Esophagus squamous epithelium (tissue), 5 donors: ENCODE results near the gene ITPKB. TPM values are rescaled to one million over a fixed set of nuclear protein-coding genes. Genes with fewer than 3 reads are reported as not detected.

Experiments
- DNase-seq: peaks from one replicate; lab custom pipeline; 2025; lab: John Stamatoyannopoulos, UW
- H3K27ac ChIP-seq, 4 donors: fragments of 200-600 bp; sonication (generic); one replicate each; pipeline ENCODE4 v1.5.1; 2016 to 2019; ENCODE audit warnings: mild to moderate bottlenecking in 1 of 4
- H3K27me3 ChIP-seq, 4 donors: fragments of 200-600 bp; sonication (generic); 1 replicate in 3 of 4; 2 replicates in 1 of 4; pipeline versions ENCODE4 v1.5.1 to v1.6.0; 2017 to 2021; ENCODE audit warnings: antibody characterized with exemption in 1 of 4
- H3K36me3 ChIP-seq, 3 donors: fragments of 200-600 bp; sonication (generic); one replicate each; pipeline ENCODE4 v1.5.1; 2016 to 2019
- H3K4me1 ChIP-seq, 3 donors: fragments of 200-600 bp; sonication (generic); one replicate each; pipeline ENCODE4 v1.5.1; 2017 to 2019
- H3K4me3 ChIP-seq, 4 donors: fragments of 200-600 bp; sonication (generic); 1 replicate in 3 of 4; 2 replicates in 1 of 4; pipeline ENCODE4 v1.5.1; 2016 to 2019; ENCODE audit warnings: mild to moderate bottlenecking in 2 of 4, moderate library complexity in 1 of 4
- H3K9me3 ChIP-seq, 3 donors: fragments of 200-600 bp; sonication (generic); one replicate each; pipeline ENCODE4 v1.5.1; 2016 to 2019
- CTCF ChIP-seq, 6 experiments: fragments of 450-650 bp in 4 of 6; fragments of 200-600 bp in 2 of 6; sonication (generic) in 2 of 6; IDR thresholded peaks; one replicate each; pipeline ENCODE4 v1.5.1; 2016 to 2019; ENCODE audit warnings: antibody characterized with exemption in 6 of 6, mild to moderate bottlenecking in 4 of 6, moderate library complexity in 4 of 6
- POLR2A ChIP-seq, 4 donors: fragments of 450-650 bp; IDR thresholded peaks; one replicate each; pipeline ENCODE4 v1.6.1; 2017; ENCODE audit warnings: antibody characterized with exemption in 4 of 4, mild to moderate bottlenecking in 4 of 4, moderate library complexity in 3 of 4
- WGBS, 2 donors: methylation state at CpG; one replicate each; pipeline ENCODE4 v1.1.5; 2018; 5-methylcytosine and 5-hydroxymethylcytosine counted together
- intact Hi-C: fragments of 100-400 bp; cut with DNase I; formaldehyde crosslinking; loops from one replicate; pipeline ENCODE4 v1.15.0; 2022
- total RNA-seq, 4 donors: library from RNA; depleted of rRNA; stranded (reverse); fragments of >200 nt; gene quantifications; one replicate each; pipeline ENCODE4 v1.1.0, GENCODE V29; 2016
- donor health status: DM: yes; HTN: yes; CAD: no.

ITPKB gene
- total RNA-seq, 4 donors from 2014 or later, result 10.7 to 22.3 (median 15.9) TPM

- H3K4me1 ChIP-seq, result peaks cover 24 to 75% (median 39%) of the 10 kb centered on the region in 3 donors
Measured at GRCh38 chr1:226708967-226709396, 30.1 kb downstream of the ITPKB start.

GRCh38 chr1:226708342-226708780, 30.7 kb downstream of the ITPKB start:
- H3K4me1 ChIP-seq, result peaks cover 24 to 74% (median 39%) of the 10 kb centered on the region in 3 donors
- TF ChIP-seq CTCF (IDR thresholded peaks at IDR 0.05) (no peak), POLR2A (IDR thresholded peaks at IDR 0.05) (no peak)
- peaks cover 0 to 7% (median 0%) of the 10 kb centered on the region in 3 donors for H3K36me3 ChIP-seq
- intact Hi-C loops, result no loop called here
- 22 to 26% methylated on average over 4 to 6 of the region's 6 CpGs for WGBS, 2 donors
- H3K9me3 ChIP-seq, result no peaks in the 10 kb centered on the region
- no peaks in the 10 kb centered on the region for H3K27me3 ChIP-seq
- DNase-seq, result no peak
- H3K27ac ChIP-seq, result peak overlapping the region; percentile 42 to 100 (median 83)
- H3K4me3 ChIP-seq, result no peak overlapping the region

More at GRCh38 chr1:226708967-226709396, 30.1 kb downstream of the ITPKB start:
- no peak for DNase-seq
- WGBS, 2 donors, result 43 to 53% methylated on average over 2 to 3 of the region's 5 CpGs
- no peak for TF ChIP-seq CTCF (IDR thresholded peaks at IDR 0.05)
- TF ChIP-seq POLR2A (IDR thresholded peaks at IDR 0.05), result no peak
- peaks cover 0 to 7% (median 0%) of the 10 kb centered on the region in 3 donors for H3K36me3 ChIP-seq
- H3K4me3 ChIP-seq, result no peak overlapping the region
- no peaks in the 10 kb centered on the region for H3K27me3 ChIP-seq
- no peaks in the 10 kb centered on the region for H3K9me3 ChIP-seq
- intact Hi-C loops, result no loop called here
- H3K27ac ChIP-seq, result peak overlapping the region; percentile 42 to 100 (median 83)

- H3K4me1 ChIP-seq, result peaks cover 24 to 73% (median 44%) of the 10 kb centered on the region in 3 donors
- no peaks in the 10 kb centered on the region for H3K27me3 ChIP-seq
- TF ChIP-seq CTCF (IDR thresholded peaks at IDR 0.05) (no peak), POLR2A (IDR thresholded peaks at IDR 0.05) (no peak)
- 75 to 80% methylated on average over 1 to 4 of the region's 4 CpGs for WGBS, 2 donors
- H3K27ac ChIP-seq, result peak overlapping the region; percentile 4 to 100 (median 70)
- intact Hi-C loops, result no loop called here
- H3K9me3 ChIP-seq, result no peaks in the 10 kb centered on the region
- DNase-seq, result no peak
- H3K36me3 ChIP-seq, result peaks cover 0 to 7% (median 0%) of the 10 kb centered on the region in 3 donors
- no peak overlapping the region for H3K4me3 ChIP-seq
Measured at GRCh38 chr1:226706684-226707083, 32.4 kb downstream of the ITPKB start.

GRCh38 chr1:226704169-226704937, 34.7 kb downstream of the ITPKB start:
- intact Hi-C loops, result no loop called here
- peaks cover 7 to 70% (median 34%) of the 10 kb centered on the region in 3 donors for H3K4me1 ChIP-seq
- WGBS, 2 donors, result 79 to 82% methylated on average over 10 of the region's 10 CpGs
- no peaks in the 10 kb centered on the region for H3K27me3 ChIP-seq
- peak overlapping the region; percentile 91 to 100 (median 98) for H3K27ac ChIP-seq
- H3K9me3 ChIP-seq, result no peaks in the 10 kb centered on the region
- no peak for TF ChIP-seq CTCF (IDR thresholded peaks at IDR 0.05)
- no peak for TF ChIP-seq POLR2A (IDR thresholded peaks at IDR 0.05)
- no peak for DNase-seq
- peak overlapping the region in 1 of 4 donors; percentile 57 for H3K4me3 ChIP-seq
- peaks cover 0 to 9% (median 0%) of the 10 kb centered on the region in 3 donors for H3K36me3 ChIP-seq
